Fibroblast of lung (primary cell): ENCODE results near the gene AGTR1. TPM values are rescaled to one million over a fixed set of nuclear protein-coding genes. Genes with fewer than 3 reads are reported as not detected.

Experiments used
- DNase-seq, 2 donors: peaks; one replicate each; pipeline versions ENCODE4 v3.0.0 to v3.0.0-alpha.2; 2010; ENCODE audit warnings: low read depth in 2 of 2
- H2AFZ ChIP-seq: 2 replicates; pipeline ENCODE4 v1.5.1; 2012; ENCODE audit warnings: low read length, control low read depth, inconsistent platforms
- H3K27ac ChIP-seq: 2 replicates; pipeline ENCODE4 v1.5.1; 2011; ENCODE audit warnings: low read length, control low read depth; ENCODE audit not compliant: insufficient read depth
- H3K27me3 ChIP-seq: 2 replicates; pipeline ENCODE4 v1.5.1; 2011; ENCODE audit warnings: mild to moderate bottlenecking, low read length; ENCODE audit not compliant: control insufficient read depth, insufficient read depth
- H3K36me3 ChIP-seq: 2 replicates; pipeline ENCODE4 v1.5.1; 2011; ENCODE audit warnings: low read length; ENCODE audit not compliant: control insufficient read depth, insufficient read depth
- H3K4me1 ChIP-seq: 2 replicates; pipeline ENCODE4 v1.5.1; 2011; ENCODE audit warnings: low read length; ENCODE audit not compliant: control insufficient read depth, insufficient read depth; ENCODE audit errors: extremely low read depth
- H3K4me2 ChIP-seq: 2 replicates; pipeline ENCODE4 v1.5.1; 2011; ENCODE audit warnings: low read length, control low read depth; ENCODE audit not compliant: insufficient read depth; ENCODE audit errors: extremely low read depth
- H3K4me3 ChIP-seq, 4 experiments: fragments of 200-600 bp in 1 of 4; sonication (generic) in 1 of 4; replicated peaks in 1 of 4; 2 replicates each; pipeline ENCODE4 v1.5.1; 2011 to 2016; ENCODE audit warnings: low read length in 4 of 4, low read depth in 3 of 4, mild to moderate bottlenecking in 3 of 4, control low read depth in 2 of 4, inconsistent platforms in 1 of 4, mixed read lengths in 1 of 4; ENCODE audit not compliant: insufficient read depth in 1 of 4; ENCODE audit errors: control extremely low read depth in 1 of 4
- H3K79me2 ChIP-seq: 2 replicates; pipeline ENCODE4 v1.5.1; 2012; ENCODE audit warnings: mild to moderate bottlenecking, low read length, inconsistent platforms; ENCODE audit not compliant: control insufficient read depth, insufficient read depth
- H3K9ac ChIP-seq: 2 replicates; pipeline ENCODE4 v1.5.1; 2011; ENCODE audit warnings: mild to moderate bottlenecking, low read length, control low read depth; ENCODE audit not compliant: insufficient read depth
- H3K9me3 ChIP-seq: 2 replicates; pipeline ENCODE4 v1.5.1; 2012; ENCODE audit warnings: low read depth, low read length; ENCODE audit not compliant: control insufficient read depth, insufficient read depth
- H4K20me1 ChIP-seq: 2 replicates; pipeline ENCODE4 v1.5.1; 2011; ENCODE audit warnings: low read length; ENCODE audit not compliant: control insufficient read depth, insufficient read depth; ENCODE audit errors: extremely low read depth
- EZH2 ChIP-seq: IDR thresholded peaks from 2 replicates; pipeline ENCODE4 v1.5.1; 2012; ENCODE audit warnings: low read length, control low read depth, mild to moderate bottlenecking; ENCODE audit errors: missing control alignments
- polyA plus RNA-seq, 2 donors: library from polyadenylated mRNA; depleted of rRNA in 1 of 2; stranded (reverse) in 1 of 2; unstranded in 1 of 2; fragments of >200 nt; gene quantifications; 2 replicates each; pipeline ENCODE4 v1.2.1, GENCODE V29; 2011 to 2012; ENCODE audit warnings: missing spikeins in 1 of 2
- total RNA-seq: library from RNA; depleted of rRNA; stranded (reverse); fragments of >200 nt; gene quantifications from 2 replicates; pipeline ENCODE4 v1.2.1, GENCODE V29; 2014
- TF ChIP-seq, protein P1 (sequence below), 2 donors: IDR thresholded peaks in 1 of 2; conservative IDR thresholded peaks in 1 of 2; 1 replicate in 1 of 2; 2 replicates in 1 of 2; pipeline ENCODE4 v1.5.1; 2011 to 2012; ENCODE audit warnings: low read length in 2 of 2, control low read depth in 1 of 2, inconsistent platforms in 1 of 2, low read depth in 1 of 2, mild to moderate bottlenecking in 1 of 2

The AGTR1 gene
- total and polyA plus RNA-seq, 2 donors (not counting 1 experiment from before 2014, with no cell fraction given): 1.2 to 3.9 TPM

GRCh38 chr3:148790851-148791735 lies 93.4 kb downstream of the AGTR1 start:
- Histone ChIP-seq H3K4me3 (no peak overlapping the region), H3K4me2 (no peak overlapping the region), H3K27ac (no peak overlapping the region), H3K9ac (no peak overlapping the region), H3K79me2 (no peaks in the 10 kb centered on the region), H3K27me3 (no peaks in the 10 kb centered on the region), H3K9me3 (no peaks in the 10 kb centered on the region), H3K4me1 (peaks cover 2% of the 10 kb centered on the region), H2AFZ (no peak overlapping the region), H3K36me3 (no peaks in the 10 kb centered on the region), H4K20me1 (no peaks in the 10 kb centered on the region)
- DNase-seq: peak; percentile 34 to 65
- TF ChIP-seq, protein P1, sequence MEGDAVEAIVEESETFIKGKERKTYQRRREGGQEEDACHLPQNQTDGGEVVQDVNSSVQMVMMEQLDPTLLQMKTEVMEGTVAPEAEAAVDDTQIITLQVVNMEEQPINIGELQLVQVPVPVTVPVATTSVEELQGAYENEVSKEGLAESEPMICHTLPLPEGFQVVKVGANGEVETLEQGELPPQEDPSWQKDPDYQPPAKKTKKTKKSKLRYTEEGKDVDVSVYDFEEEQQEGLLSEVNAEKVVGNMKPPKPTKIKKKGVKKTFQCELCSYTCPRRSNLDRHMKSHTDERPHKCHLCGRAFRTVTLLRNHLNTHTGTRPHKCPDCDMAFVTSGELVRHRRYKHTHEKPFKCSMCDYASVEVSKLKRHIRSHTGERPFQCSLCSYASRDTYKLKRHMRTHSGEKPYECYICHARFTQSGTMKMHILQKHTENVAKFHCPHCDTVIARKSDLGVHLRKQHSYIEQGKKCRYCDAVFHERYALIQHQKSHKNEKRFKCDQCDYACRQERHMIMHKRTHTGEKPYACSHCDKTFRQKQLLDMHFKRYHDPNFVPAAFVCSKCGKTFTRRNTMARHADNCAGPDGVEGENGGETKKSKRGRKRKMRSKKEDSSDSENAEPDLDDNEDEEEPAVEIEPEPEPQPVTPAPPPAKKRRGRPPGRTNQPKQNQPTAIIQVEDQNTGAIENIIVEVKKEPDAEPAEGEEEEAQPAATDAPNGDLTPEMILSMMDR (conservative IDR thresholded peaks at IDR 0.05 in 1 of 2, IDR thresholded peaks at IDR 0.05 in 1 of 2; ENCODE audit: low read depth in 1 of 2, low read length in 2 of 2): no peak
- TF ChIP-seq EZH2: no peak

DNA sequence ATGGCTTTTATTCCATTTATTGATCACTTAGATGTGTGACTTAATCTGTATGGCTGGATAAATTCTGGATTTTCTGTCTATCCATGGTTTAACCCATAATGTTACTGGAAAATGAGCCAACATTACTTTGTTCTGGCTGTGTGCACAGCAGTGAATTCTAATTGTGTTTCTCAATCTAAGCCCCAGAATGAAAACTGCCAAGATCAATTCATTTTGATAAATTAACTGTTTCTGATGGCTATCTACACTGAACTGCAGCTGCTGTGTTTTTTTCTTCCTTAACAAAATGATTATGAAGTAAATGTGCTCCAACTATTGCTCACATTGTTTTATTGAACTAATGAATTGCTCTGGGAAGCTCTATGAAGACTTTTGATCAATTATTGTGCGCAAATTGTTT lies 94.2 kb downstream of the AGTR1 start:
- H3K4me3 ChIP-seq: no peak overlapping the region
- peak in 1 of 2 donors; percentile 12 for DNase-seq
- H3K4me2 ChIP-seq: no peak overlapping the region
- no peaks in the 10 kb centered on the region for H4K20me1 ChIP-seq
- H2AFZ ChIP-seq: no peak overlapping the region
- no peak overlapping the region for H3K9ac ChIP-seq
- H3K27me3 ChIP-seq: no peaks in the 10 kb centered on the region
- H3K4me1 ChIP-seq: peaks cover 2% of the 10 kb centered on the region
- no peaks in the 10 kb centered on the region for H3K79me2 ChIP-seq
- no peaks in the 10 kb centered on the region for H3K9me3 ChIP-seq
- H3K27ac ChIP-seq: no peak overlapping the region
- TF ChIP-seq, protein P1 (conservative IDR thresholded peaks at IDR 0.05 in 1 of 2, IDR thresholded peaks at IDR 0.05 in 1 of 2; ENCODE audit: low read depth in 1 of 2, low read length in 2 of 2): no peak
- TF ChIP-seq EZH2: no peak
- no peaks in the 10 kb centered on the region for H3K36me3 ChIP-seq

GRCh38 chr3:148792516-148792915 lies 94.8 kb downstream of the AGTR1 start:
- Histone ChIP-seq H3K27ac (no peak overlapping the region), H3K36me3 (no peaks in the 10 kb centered on the region), H3K27me3 (no peaks in the 10 kb centered on the region), H3K4me2 (no peak overlapping the region), H3K9ac (no peak overlapping the region), H3K79me2 (no peaks in the 10 kb centered on the region), H4K20me1 (no peaks in the 10 kb centered on the region), H3K4me3 (no peak overlapping the region), H2AFZ (no peak overlapping the region), H3K4me1 (peaks cover 2% of the 10 kb centered on the region), H3K9me3 (no peaks in the 10 kb centered on the region)
- no peak for DNase-seq
- TF ChIP-seq, protein P1 (conservative IDR thresholded peaks at IDR 0.05 in 1 of 2, IDR thresholded peaks at IDR 0.05 in 1 of 2; ENCODE audit: low read depth in 1 of 2, low read length in 2 of 2): no peak
- no peak for TF ChIP-seq EZH2

Other genes starting within 250 kb of the AGTR1 start
- gene CPB1, start 129.9 kb downstream of the AGTR1 start, total RNA-seq: under 0.01 TPM in 1 of 2 replicates, not detected in the other
- 0.07 TPM in 1 of 2 replicates, not detected in the other for gene CPB1, start 129.9 kb downstream of the AGTR1 start, polyA plus RNA-seq
- gene CPA3, start 167.4 kb downstream of the AGTR1 start, total RNA-seq: not detected in 2 replicates
- gene CPA3, start 167.4 kb downstream of the AGTR1 start, polyA plus RNA-seq: 0.05 and 0.17 TPM in 2 replicates